Nephron (organoid): Measurements from ENCODE around the gene GABRD.

Source experiments
- H3K27ac Mint-ChIP-seq, 3 experiments: 2 replicates each; pipeline ENCODE4 v1.8.0; 2020; ENCODE audit warnings: mixed read lengths in 3 of 3, mild to moderate bottlenecking in 2 of 3, moderate library complexity in 1 of 3
- H3K27me3 Mint-ChIP-seq: 2 replicates; pipeline ENCODE4 v1.8.0; 2021; ENCODE audit warnings: low read depth, mild to moderate bottlenecking, moderate library complexity, mixed read lengths
- H3K36me3 Mint-ChIP-seq: 2 replicates; pipeline ENCODE4 v1.8.0; 2020; ENCODE audit warnings: low read depth, mixed read lengths
- H3K4me1 Mint-ChIP-seq: 2 replicates; pipeline ENCODE4 v1.8.0; 2020; ENCODE audit warnings: mixed read lengths
- H3K4me3 Mint-ChIP-seq, 3 experiments: 2 replicates each; pipeline ENCODE4 v1.8.0; 2020; ENCODE audit warnings: mild to moderate bottlenecking in 3 of 3, mixed read lengths in 3 of 3, moderate library complexity in 2 of 3
- H3K9me3 Mint-ChIP-seq: 2 replicates; pipeline ENCODE4 v1.8.0; 2020; ENCODE audit warnings: mixed read lengths
- TF ChIP-seq, protein P1 (sequence below), 3 experiments: fragments of 200-600 bp; sonication (generic); IDR thresholded peaks; one replicate each; pipeline ENCODE4 v1.5.0; 2021; ENCODE audit warnings: antibody characterized with exemption in 3 of 3; ENCODE audit not compliant: unreplicated experiment in 3 of 3

GABRD gene

DNA sequence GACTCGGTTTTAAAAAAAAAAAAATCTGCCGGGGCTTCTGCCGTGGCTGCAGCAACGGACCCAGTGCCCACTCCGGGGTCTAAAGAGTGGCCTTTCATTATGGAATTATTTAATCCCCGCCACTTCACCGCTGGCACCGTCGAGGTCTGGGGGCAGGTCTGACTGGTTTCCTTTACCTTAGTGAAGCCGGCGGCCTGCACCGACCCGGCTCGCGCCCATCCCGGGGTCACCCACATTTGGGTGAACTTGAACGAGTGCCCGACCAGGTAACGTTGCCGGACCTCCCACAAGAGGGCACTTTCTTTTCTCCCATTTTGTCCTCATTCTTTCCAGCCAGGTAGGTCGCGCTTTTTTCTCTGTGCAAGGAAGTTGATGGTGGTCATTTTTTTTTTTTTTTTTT is 35.4 kb downstream of the GABRD start:
- no peaks in the 10 kb centered on the region for H3K4me1 Mint-ChIP-seq
- H3K27me3 Mint-ChIP-seq = peaks cover 39% of the 10 kb centered on the region
- H3K27ac Mint-ChIP-seq = no peak overlapping the region
- no peaks in the 10 kb centered on the region for H3K9me3 Mint-ChIP-seq
- no peaks in the 10 kb centered on the region for H3K36me3 Mint-ChIP-seq
- peak overlapping the region in 1 of 3 experiments; percentile 7 for H3K4me3 Mint-ChIP-seq
- TF ChIP-seq, protein P1, sequence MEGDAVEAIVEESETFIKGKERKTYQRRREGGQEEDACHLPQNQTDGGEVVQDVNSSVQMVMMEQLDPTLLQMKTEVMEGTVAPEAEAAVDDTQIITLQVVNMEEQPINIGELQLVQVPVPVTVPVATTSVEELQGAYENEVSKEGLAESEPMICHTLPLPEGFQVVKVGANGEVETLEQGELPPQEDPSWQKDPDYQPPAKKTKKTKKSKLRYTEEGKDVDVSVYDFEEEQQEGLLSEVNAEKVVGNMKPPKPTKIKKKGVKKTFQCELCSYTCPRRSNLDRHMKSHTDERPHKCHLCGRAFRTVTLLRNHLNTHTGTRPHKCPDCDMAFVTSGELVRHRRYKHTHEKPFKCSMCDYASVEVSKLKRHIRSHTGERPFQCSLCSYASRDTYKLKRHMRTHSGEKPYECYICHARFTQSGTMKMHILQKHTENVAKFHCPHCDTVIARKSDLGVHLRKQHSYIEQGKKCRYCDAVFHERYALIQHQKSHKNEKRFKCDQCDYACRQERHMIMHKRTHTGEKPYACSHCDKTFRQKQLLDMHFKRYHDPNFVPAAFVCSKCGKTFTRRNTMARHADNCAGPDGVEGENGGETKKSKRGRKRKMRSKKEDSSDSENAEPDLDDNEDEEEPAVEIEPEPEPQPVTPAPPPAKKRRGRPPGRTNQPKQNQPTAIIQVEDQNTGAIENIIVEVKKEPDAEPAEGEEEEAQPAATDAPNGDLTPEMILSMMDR (IDR thresholded peaks at IDR 0.05; ENCODE audit: unreplicated experiment in 3 of 3) = no peak

GRCh38 chr1:2055911-2056575 is 36.9 kb downstream of the GABRD start:
- no peaks in the 10 kb centered on the region for H3K36me3 Mint-ChIP-seq
- H3K27me3 Mint-ChIP-seq = peaks cover 31% of the 10 kb centered on the region
- H3K4me1 Mint-ChIP-seq = no peaks in the 10 kb centered on the region

GRCh38 chr1:2056955-2057590 is 37.9 kb downstream of the GABRD start:
- TF ChIP-seq, protein P1 (IDR thresholded peaks at IDR 0.05; ENCODE audit: unreplicated experiment in 3 of 3) = no peak
- Mint-ChIP-seq H3K36me3 (peaks cover under 1% of the 10 kb centered on the region), H3K4me3 (no peak overlapping the region), H3K4me1 (no peaks in the 10 kb centered on the region), H3K9me3 (no peaks in the 10 kb centered on the region), H3K27me3 (peaks cover 22% of the 10 kb centered on the region), H3K27ac (no peak overlapping the region)

More at GRCh38 chr1:2055911-2056575, 36.9 kb downstream of the GABRD start:
- Mint-ChIP-seq H3K4me3 (no peak overlapping the region), H3K9me3 (no peaks in the 10 kb centered on the region), H3K27ac (no peak overlapping the region)
- TF ChIP-seq, protein P1 (IDR thresholded peaks at IDR 0.05; ENCODE audit: unreplicated experiment in 3 of 3) = no peak

DNA sequence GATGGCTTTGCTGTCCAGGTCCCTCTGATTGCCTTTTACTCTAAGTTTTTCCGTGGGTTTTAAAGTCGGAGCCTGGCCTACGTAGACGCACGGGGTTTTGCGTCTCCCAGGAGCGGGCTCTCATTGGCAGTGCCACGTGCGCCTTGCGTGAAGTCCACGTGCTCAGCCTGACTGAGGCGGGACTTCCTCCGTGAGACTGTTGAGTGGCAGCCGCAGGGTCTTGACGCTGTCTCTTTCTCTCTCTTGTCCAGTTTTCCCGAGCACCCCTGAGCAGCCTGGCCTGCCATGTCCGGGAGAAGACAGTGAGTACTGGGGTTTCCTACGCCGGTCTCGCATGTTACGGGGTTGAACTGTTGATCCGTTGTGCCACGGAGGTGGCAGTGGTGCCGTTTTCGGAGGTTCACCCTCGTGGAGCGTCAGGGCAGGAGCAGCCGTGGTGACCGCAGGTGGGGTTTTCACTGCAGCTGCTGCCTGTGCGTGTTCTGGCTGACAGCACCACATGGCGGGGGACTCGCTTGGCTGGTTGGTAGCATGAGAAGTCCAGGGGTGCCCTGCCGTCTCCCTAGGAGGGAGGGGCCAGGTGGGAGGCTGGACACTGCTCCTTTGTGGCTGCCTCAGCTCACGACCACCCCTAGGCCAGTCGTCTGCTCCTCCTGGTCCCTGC is 40.3 kb downstream of the GABRD start:
- Mint-ChIP-seq H3K9me3 (peaks cover 9% of the 10 kb centered on the region), H3K36me3 (peaks cover 19% of the 10 kb centered on the region), H3K27ac (no peak overlapping the region), H3K4me3 (no peak overlapping the region), H3K27me3 (peaks cover 1% of the 10 kb centered on the region), H3K4me1 (no peaks in the 10 kb centered on the region)
- TF ChIP-seq, protein P1 (IDR thresholded peaks at IDR 0.05; ENCODE audit: unreplicated experiment in 3 of 3) = no peak

DNA sequence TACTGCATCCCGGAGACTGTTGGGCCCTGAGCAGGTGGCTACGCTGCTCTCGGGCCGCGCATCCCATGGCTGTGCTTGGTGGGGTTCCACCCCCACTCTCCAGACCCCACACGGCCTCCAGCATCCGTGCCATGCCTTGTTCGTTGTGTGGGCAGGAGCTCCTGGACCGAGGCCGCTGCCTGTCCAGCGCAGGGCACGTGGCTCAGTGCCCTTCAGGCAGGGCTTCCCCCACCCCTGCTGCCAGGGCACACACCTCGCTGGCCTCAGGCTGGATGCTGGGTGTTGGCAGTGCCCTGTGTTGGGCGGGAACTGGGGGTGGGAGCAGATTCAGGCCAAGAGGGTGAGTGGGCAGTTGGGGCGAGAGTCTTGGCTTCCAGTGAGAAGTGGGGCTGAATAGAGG is 40.9 kb downstream of the GABRD start:
- Mint-ChIP-seq H3K27ac (no peak overlapping the region), H3K27me3 (no peaks in the 10 kb centered on the region), H3K9me3 (peaks cover 13% of the 10 kb centered on the region), H3K36me3 (peaks cover 25% of the 10 kb centered on the region), H3K4me1 (no peaks in the 10 kb centered on the region), H3K4me3 (no peak overlapping the region)
- TF ChIP-seq, protein P1 (IDR thresholded peaks at IDR 0.05; ENCODE audit: unreplicated experiment in 3 of 3) = no peak
